ENCODE data around the gene TSHZ2.

TSHZ2 gene

GRCh38 chr20:52972190-52972937, at the start of gene TSHZ2:
Gene TSHZ2 (plus strand): TSS chr20:52972358. CDS start chr20:52973294, 936 bp downstream.
- no peaks in the 10 kb centered on the region for H3K4me1 Mint-ChIP-seq (ENCODE audit: low read depth)
- H3K27me3 Mint-ChIP-seq = peaks cover 37% of the 10 kb centered on the region
- no peak within 1 kb of the TSS for H3K27ac Mint-ChIP-seq
- H3K4me3 Mint-ChIP-seq = no peak within 1 kb of the TSS
- H3K36me3 Mint-ChIP-seq (ENCODE audit: low read depth) = no peaks in the 10 kb centered on the region
- intact Hi-C loops (cut with micrococcal nuclease) = no loop called here
- H3K9me3 Mint-ChIP-seq = no peaks in the 10 kb centered on the region

- no peaks in the 10 kb centered on the region for H3K27me3 Mint-ChIP-seq
- H3K36me3 Mint-ChIP-seq (ENCODE audit: low read depth) = no peaks in the 10 kb centered on the region
Measured at GRCh38 chr20:52922436-52922835, 49.7 kb upstream of the TSHZ2 start.

GRCh38 chr20:52923123-52923937, 48.8 kb upstream of the TSHZ2 start:
- no peaks in the 10 kb centered on the region for H3K9me3 Mint-ChIP-seq
- no peaks in the 10 kb centered on the region for H3K27me3 Mint-ChIP-seq
- no peaks in the 10 kb centered on the region for H3K4me1 Mint-ChIP-seq (ENCODE audit: low read depth)
- H3K36me3 Mint-ChIP-seq (ENCODE audit: low read depth) = no peaks in the 10 kb centered on the region
- H3K27ac Mint-ChIP-seq = no peak overlapping the region
- H3K4me3 Mint-ChIP-seq = no peak overlapping the region
- intact Hi-C loops (cut with micrococcal nuclease) = no loop called here

More at GRCh38 chr20:52922436-52922835, 49.7 kb upstream of the TSHZ2 start:
- H3K9me3 Mint-ChIP-seq = no peaks in the 10 kb centered on the region
- no peak overlapping the region for H3K27ac Mint-ChIP-seq
- no peaks in the 10 kb centered on the region for H3K4me1 Mint-ChIP-seq (ENCODE audit: low read depth)
- no peak overlapping the region for H3K4me3 Mint-ChIP-seq
- intact Hi-C loops (cut with micrococcal nuclease) = no loop called here

- H3K4me3 Mint-ChIP-seq = no peak overlapping the region
- H3K27me3 Mint-ChIP-seq = no peaks in the 10 kb centered on the region
- intact Hi-C loops (cut with micrococcal nuclease) = no loop called here
Measured at GRCh38 chr20:52924411-52925271, 47.5 kb upstream of the TSHZ2 start.

GRCh38 chr20:52926505-52926904, 45.7 kb upstream of the TSHZ2 start:
- Mint-ChIP-seq H3K27ac (no peak overlapping the region), H3K9me3 (no peaks in the 10 kb centered on the region), H3K27me3 (no peaks in the 10 kb centered on the region), H3K36me3 (ENCODE audit: low read depth) (no peaks in the 10 kb centered on the region), H3K4me1 (ENCODE audit: low read depth) (no peaks in the 10 kb centered on the region), H3K4me3 (no peak overlapping the region)
- intact Hi-C loops (cut with micrococcal nuclease) = no loop called here

More at GRCh38 chr20:52924411-52925271, 47.5 kb upstream of the TSHZ2 start:
- Mint-ChIP-seq H3K36me3 (ENCODE audit: low read depth) (no peaks in the 10 kb centered on the region), H3K9me3 (no peaks in the 10 kb centered on the region), H3K4me1 (ENCODE audit: low read depth) (no peaks in the 10 kb centered on the region), H3K27ac (no peak overlapping the region)

- Mint-ChIP-seq H3K9me3 (peaks cover 6% of the 10 kb centered on the region), H3K4me1 (ENCODE audit: low read depth) (no peaks in the 10 kb centered on the region), H3K4me3 (no peak overlapping the region), H3K27me3 (no peaks in the 10 kb centered on the region), H3K27ac (no peak overlapping the region), H3K36me3 (ENCODE audit: low read depth) (no peaks in the 10 kb centered on the region)
- intact Hi-C loops (cut with micrococcal nuclease) = no loop called here
Measured at GRCh38 chr20:52933867-52934266, 38.3 kb upstream of the TSHZ2 start.

- Mint-ChIP-seq H3K9me3 (peaks cover 6% of the 10 kb centered on the region), H3K27me3 (no peaks in the 10 kb centered on the region)
- intact Hi-C loops (cut with micrococcal nuclease) = no loop called here
Measured at GRCh38 chr20:52936351-52937340, 35.5 kb upstream of the TSHZ2 start.

GRCh38 chr20:52937591-52938100, 34.5 kb upstream of the TSHZ2 start:
- peaks cover 6% of the 10 kb centered on the region for H3K9me3 Mint-ChIP-seq
- H3K27me3 Mint-ChIP-seq = no peaks in the 10 kb centered on the region
- H3K36me3 Mint-ChIP-seq (ENCODE audit: low read depth) = no peaks in the 10 kb centered on the region
- H3K27ac Mint-ChIP-seq = no peak overlapping the region
- no peak overlapping the region for H3K4me3 Mint-ChIP-seq
- peaks cover 4% of the 10 kb centered on the region for H3K4me1 Mint-ChIP-seq (ENCODE audit: low read depth)
- intact Hi-C loops (cut with micrococcal nuclease) = no loop called here

More at GRCh38 chr20:52936351-52937340, 35.5 kb upstream of the TSHZ2 start:
- no peaks in the 10 kb centered on the region for H3K36me3 Mint-ChIP-seq (ENCODE audit: low read depth)
- peaks cover under 1% of the 10 kb centered on the region for H3K4me1 Mint-ChIP-seq (ENCODE audit: low read depth)
- no peak overlapping the region for H3K4me3 Mint-ChIP-seq
- no peak overlapping the region for H3K27ac Mint-ChIP-seq

- Mint-ChIP-seq H3K9me3 (peaks cover 6% of the 10 kb centered on the region), H3K4me1 (ENCODE audit: low read depth) (peaks cover 4% of the 10 kb centered on the region), H3K27ac (no peak overlapping the region), H3K27me3 (no peaks in the 10 kb centered on the region), H3K4me3 (no peak overlapping the region), H3K36me3 (ENCODE audit: low read depth) (no peaks in the 10 kb centered on the region)
- intact Hi-C loops (cut with micrococcal nuclease) = no loop called here
Measured at GRCh38 chr20:52939141-52939540, 33.0 kb upstream of the TSHZ2 start.

- Mint-ChIP-seq H3K4me1 (ENCODE audit: low read depth) (peaks cover 4% of the 10 kb centered on the region), H3K36me3 (ENCODE audit: low read depth) (no peaks in the 10 kb centered on the region), H3K27me3 (no peaks in the 10 kb centered on the region), H3K9me3 (peaks cover 5% of the 10 kb centered on the region), H3K4me3 (no peak overlapping the region), H3K27ac (no peak overlapping the region)
- intact Hi-C loops (cut with micrococcal nuclease) = no loop called here
Measured at GRCh38 chr20:52941808-52942207, 30.4 kb upstream of the TSHZ2 start.

- Mint-ChIP-seq H3K4me3 (no peak overlapping the region), H3K9me3 (no peaks in the 10 kb centered on the region), H3K4me1 (ENCODE audit: low read depth) (peaks cover 4% of the 10 kb centered on the region), H3K27me3 (no peaks in the 10 kb centered on the region), H3K27ac (no peak overlapping the region), H3K36me3 (ENCODE audit: low read depth) (no peaks in the 10 kb centered on the region)
- intact Hi-C loops (cut with micrococcal nuclease) = no loop called here
Measured at GRCh38 chr20:52943185-52943841, 28.8 kb upstream of the TSHZ2 start.

- H3K36me3 Mint-ChIP-seq (ENCODE audit: low read depth) = no peaks in the 10 kb centered on the region
- peaks cover 4% of the 10 kb centered on the region for H3K4me1 Mint-ChIP-seq (ENCODE audit: low read depth)
- no peaks in the 10 kb centered on the region for H3K9me3 Mint-ChIP-seq
- no peak overlapping the region for H3K27ac Mint-ChIP-seq
- intact Hi-C loops (cut with micrococcal nuclease) = no loop called here
- H3K27me3 Mint-ChIP-seq = no peaks in the 10 kb centered on the region
- H3K4me3 Mint-ChIP-seq = no peak overlapping the region
Measured at GRCh38 chr20:52945268-52945667, 26.9 kb upstream of the TSHZ2 start.
